Measurements from ENCODE around the gene FRAT2. TPM values are rescaled to one million over a fixed set of nuclear protein-coding genes. Genes with fewer than 3 reads are reported as not detected.

Gene FRAT2
- total and polyA plus RNA-seq, 2 of the 4 experiments (the other 2 are of a cell fraction), result 2.0 to 2.5 TPM

GRCh38 chr10:97355571-97355975 lies 21.0 kb upstream of the FRAT2 start:
- dilution Hi-C loops (cut with HindIII; ENCODE audit: low sequenced_read_pairs, unreplicated experiment) (no loop called here), intact Hi-C loops (cut with micrococcal nuclease) (loop anchor here (2.0 to 10.0 kb wide), 2 partner anchors 77 to 591 kb away; no protein-coding TSS in a partner anchor), in situ Hi-C loops (cut with MboI; ENCODE audit: low sequenced_read_pairs) (loop anchor here (10.0 kb wide), 1 partner anchor 281 kb away; no protein-coding TSS in a partner anchor)
- Histone ChIP-seq H2BK15ac (ENCODE audit: low read depth, low read length) (no peak overlapping the region), H2AFZ (replicated peaks; ENCODE audit: low read length, poor library complexity) (no peak overlapping the region), H3K23ac (ENCODE audit: low read depth, low read length) (no peak overlapping the region), H3K27ac (ENCODE audit: insufficient read depth, low read length) (no peak overlapping the region), H2BK5ac (ENCODE audit: low read depth, low read length, poor library complexity, severe bottlenecking) (no peak overlapping the region), H4K5ac (ENCODE audit: low read depth, low read length) (no peak overlapping the region), H3K9me1 (ENCODE audit: insufficient read depth, low read length) (0 out of 2 replicates have a peak, but pooled peaks cover 3% of the 10 kb centered on the region), H4K91ac (ENCODE audit: insufficient read depth, low read depth, low read length) (no peak overlapping the region), H3K18ac (ENCODE audit: low read depth, low read length) (no peak overlapping the region), H2AK5ac (ENCODE audit: low read depth, low read length) (no peak overlapping the region), H2BK120ac (ENCODE audit: low read depth, low read length) (no peak overlapping the region), H3K4me1 (ENCODE audit: control insufficient read depth, insufficient read depth, low read length) (no peaks in the 10 kb centered on the region), H3K36me3 (ENCODE audit: control insufficient read depth, insufficient read depth, low read length) (peaks cover 30% of the 10 kb centered on the region), H4K20me1 (ENCODE audit: insufficient read depth, low read length) (no peaks in the 10 kb centered on the region), H2AK9ac (replicated peaks; ENCODE audit: low read depth, low read length, poor library complexity) (peak overlapping the region; percentile 55), H3K79me1 (ENCODE audit: low read depth in 1 of 2, low read length in 2 of 2) (no peaks in the 10 kb centered on the region), H3K9me3 (ENCODE audit: control insufficient read depth, insufficient read depth, low read length) (no peaks in the 10 kb centered on the region), H3K4ac (ENCODE audit: low read depth, low read length) (no peak overlapping the region), H3K27me3 (ENCODE audit: control insufficient read depth, insufficient read depth, low read length) (no peaks in the 10 kb centered on the region), H3K9ac (ENCODE audit: low read depth, low read length) (no peak overlapping the region), H3K56ac (ENCODE audit: extremely low read depth, insufficient read depth, low read length) (no peak overlapping the region), H3K4me3 (ENCODE audit: insufficient read depth, low read depth, low read length) (no peak overlapping the region), H4K8ac (ENCODE audit: low read depth in 2 of 2, low read length in 2 of 2) (no peak overlapping the region), H3K4me2 (ENCODE audit: low read depth, low read length) (no peak overlapping the region), H3K14ac (replicated peaks; ENCODE audit: low read depth, low read length) (no peak overlapping the region), H2BK20ac (ENCODE audit: low read depth, low read length) (no peak overlapping the region)
- ATAC-seq (ENCODE audit: low read depth) (peak; percentile 27; the same call in 1 of the 2 replicates), DNase-seq (no peak)
- POLR2A ChIA-PET (ENCODE audit: unreplicated experiment), result no interaction called here
- peak; percentile 15; the same call in 1 of the 2 replicates for TF ChIP-seq SMC3 (IDR thresholded peaks at IDR 0.05; ENCODE audit: low read depth, low read length)
- peak; percentile 37 for TF ChIP-seq RAD21 (IDR thresholded peaks at IDR 0.05; ENCODE audit: low read length)
- TF ChIP-seq USF2 (IDR thresholded peaks at IDR 0.05; ENCODE audit: low read depth, low read length), result no peak
- peak; percentile 31 for TF ChIP-seq CTCF (conservative IDR thresholded peaks at IDR 0.05; ENCODE audit: low read depth, low read length)
- no peak for TF ChIP-seq MAFK (IDR thresholded peaks at IDR 0.05; ENCODE audit: low read depth, low read length)
- TF ChIP-seq RCOR1 (IDR thresholded peaks at IDR 0.05; ENCODE audit: insufficient replicate concordance, low read length), result no peak
- WGBS, 2 experiments (ENCODE audit: extremely low coverage in 2 of 2, insufficient read length in 1 of 2), result no CpG with 5 or more reads among the region's 5 CpGs
- CTCF ChIA-PET, result no interaction called here
- no TSS peak for BruUV-seq (replicated peaks)
